Measurements from ENCODE around the gene NPBWR2.

DNA sequence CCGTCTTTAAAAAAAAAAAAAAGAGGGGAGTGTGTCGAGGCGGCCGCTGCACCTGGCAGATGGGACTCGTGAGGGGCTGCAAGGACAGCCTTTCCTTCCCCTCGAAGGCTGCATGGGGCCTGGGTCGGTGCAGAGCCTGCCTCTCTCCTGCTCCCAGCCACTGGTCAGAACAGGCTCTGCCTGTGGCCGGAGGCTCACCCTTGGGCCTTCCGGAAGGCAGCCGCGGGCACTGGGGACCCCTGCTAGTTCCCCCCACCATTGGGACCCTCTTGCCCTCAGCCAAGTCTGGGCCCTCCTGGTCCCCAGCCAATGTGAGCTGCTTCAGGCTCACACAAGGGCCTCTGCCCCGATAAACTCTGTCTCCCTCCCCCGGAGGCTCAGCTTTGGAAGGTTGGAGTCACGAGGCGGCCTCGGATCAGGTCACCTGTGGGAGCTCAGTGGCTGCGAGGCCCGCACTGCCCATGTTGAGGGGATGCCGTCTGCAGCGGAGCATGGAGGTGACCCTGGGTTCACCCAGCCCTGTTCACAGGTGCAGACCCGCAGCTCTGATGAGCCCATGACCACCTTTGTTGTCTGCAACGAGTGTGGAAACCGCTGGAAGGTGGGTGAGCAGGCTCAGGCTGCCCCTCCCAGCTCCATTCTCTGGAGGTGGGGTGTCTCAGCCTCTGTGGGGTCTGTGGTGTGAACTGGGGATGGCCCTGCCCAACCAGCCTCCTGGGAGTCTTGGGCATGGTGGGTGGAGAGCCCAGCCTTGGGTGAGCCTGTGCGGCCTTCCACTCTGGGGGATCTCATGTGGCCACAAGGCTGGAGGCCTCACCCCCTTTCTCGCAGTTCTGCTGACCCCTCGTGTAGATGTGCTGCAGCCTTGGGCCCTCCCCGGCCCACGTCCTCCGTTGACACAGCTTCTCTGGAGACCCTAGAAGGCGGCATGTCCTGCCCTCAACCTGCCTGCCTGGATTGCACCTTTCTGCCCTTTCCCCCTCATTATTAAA lies 35.7 kb downstream of the NPBWR2 start:
- TF ChIP-seq CTCF (conservative IDR thresholded peaks at IDR 0.05 in 1 of 2, IDR thresholded peaks at IDR 0.05 in 1 of 2; ENCODE audit: low read depth in 1 of 2, low read length in 2 of 2) = no peak
- no peak for TF ChIP-seq EZH2 (IDR thresholded peaks at IDR 0.05; ENCODE audit: low read length, missing control alignments)
